Glomerular visceral epithelial cell (primary cell): Measurements from ENCODE around the gene IPMK.
"Not testable (repeated sequence)": the region's sequence is repeated elsewhere in the genome, so short reads cannot be mapped to it uniquely, and the experiment has no call there.

Experiments
- DNase-seq: peaks from one replicate; pipeline ENCODE4 v3.0.0-alpha.2; 2016; ENCODE audit errors: extremely low spot score

IPMK gene

GRCh38 chr10:58220769-58221451 is 46.8 kb downstream of the IPMK start:
- DNase-seq: no peak

GRCh38 chr10:58219875-58220274 is 47.8 kb downstream of the IPMK start:
- DNase-seq: no peak

GRCh38 chr10:58217612-58218011 is 50.1 kb downstream of the IPMK start:
- no peak for DNase-seq

GRCh38 chr10:58212622-58213021 is 55.1 kb downstream of the IPMK start:
- no peak for DNase-seq

- no peak for DNase-seq
Observed at GRCh38 chr10:58210160-58210559, 57.5 kb downstream of the IPMK start.

- peak; percentile 9 for DNase-seq
Observed at GRCh38 chr10:58209669-58210068, 58.0 kb downstream of the IPMK start.

- DNase-seq: no peak
Observed at GRCh38 chr10:58206251-58206650, 61.4 kb downstream of the IPMK start.

GRCh38 chr10:58201704-58202103 is 66.0 kb downstream of the IPMK start:
- no peak for DNase-seq

GRCh38 chr10:58189269-58189668 is 78.4 kb downstream of the IPMK start:
- no peak for DNase-seq

GRCh38 chr10:58184120-58184670 is 83.5 kb downstream of the IPMK start:
- DNase-seq: no peak

- no peak for DNase-seq
Observed at GRCh38 chr10:58180666-58181065, 87.0 kb downstream of the IPMK start.

- DNase-seq: no peak
Observed at GRCh38 chr10:58179238-58179637, 88.5 kb downstream of the IPMK start.

GRCh38 chr10:58178811-58179210 is 88.9 kb downstream of the IPMK start:
- no peak for DNase-seq

GRCh38 chr10:58177362-58177947 is 90.2 kb downstream of the IPMK start:
- peak; percentile 21 for DNase-seq

GRCh38 chr10:58175990-58176900 is 91.4 kb downstream of the IPMK start:
- no peak for DNase-seq

GRCh38 chr10:58174831-58175230 is 92.9 kb downstream of the IPMK start:
- DNase-seq: no peak

GRCh38 chr10:58173391-58173790 is 94.3 kb downstream of the IPMK start:
- no peak for DNase-seq

- DNase-seq: no peak
Observed at GRCh38 chr10:58171146-58171545, 96.5 kb downstream of the IPMK start.

- no peak for DNase-seq
Observed at GRCh38 chr10:58164517-58164916, 103.2 kb downstream of the IPMK start.

- DNase-seq: peak; percentile 15
Observed at GRCh38 chr10:58158806-58159205, 108.9 kb downstream of the IPMK start.

GRCh38 chr10:58157076-58157766 is 110.5 kb downstream of the IPMK start:
- DNase-seq: peak; percentile 95

- not testable (repeated sequence) for DNase-seq
Observed at GRCh38 chr10:58155941-58156340, 111.8 kb downstream of the IPMK start.
